CD4-positive, alpha-beta T cell treated with Interleukin-15 for 4 hours (primary cell): ENCODE measurements around the gene MYH15.
A peak's percentile ranks its signal among the peaks of the same experiment; 100 is the strongest.

Source experiments
- DNase-seq: peaks from one replicate; pipeline ENCODE4 v3.0.0-alpha.2; 2020; ENCODE audit warnings: low spot score

MYH15 gene

GRCh38 chr3:108415661-108416060, 94.7 kb downstream of the MYH15 start:
- no peak for DNase-seq

GRCh38 chr3:108414007-108414406, 96.4 kb downstream of the MYH15 start:
- no peak for DNase-seq

GRCh38 chr3:108412121-108412750, 98.2 kb downstream of the MYH15 start:
- no peak for DNase-seq

- no peak for DNase-seq
These were observed 99.8 kb downstream of the MYH15 start for GRCh38 chr3:108410531-108410984.

GRCh38 chr3:108409800-108410178, 100.6 kb downstream of the MYH15 start:
- no peak for DNase-seq

- no peak for DNase-seq
These were observed 101.3 kb downstream of the MYH15 start for GRCh38 chr3:108408883-108409799.

GRCh38 chr3:108407886-108408285, 102.5 kb downstream of the MYH15 start:
- no peak for DNase-seq

GRCh38 chr3:108406661-108407206, 103.7 kb downstream of the MYH15 start:
- DNase-seq: peak; percentile 61

- DNase-seq: no peak
These were observed 104.2 kb downstream of the MYH15 start for GRCh38 chr3:108406063-108406660.

- no peak for DNase-seq
These were observed 106.0 kb downstream of the MYH15 start for GRCh38 chr3:108404368-108404767.

- no peak for DNase-seq
These were observed 106.6 kb downstream of the MYH15 start for GRCh38 chr3:108403686-108404345.

- no peak for DNase-seq
These were observed 107.2 kb downstream of the MYH15 start for GRCh38 chr3:108403198-108403597.

GRCh38 chr3:108401836-108402235, 108.6 kb downstream of the MYH15 start:
- DNase-seq: no peak

GRCh38 chr3:108398510-108398909, 111.9 kb downstream of the MYH15 start:
- no peak for DNase-seq

GRCh38 chr3:108396336-108396735, 114.1 kb downstream of the MYH15 start:
- no peak for DNase-seq

GRCh38 chr3:108394563-108394962, 115.8 kb downstream of the MYH15 start:
- DNase-seq: no peak

- no peak for DNase-seq
These were observed 116.4 kb downstream of the MYH15 start for GRCh38 chr3:108394016-108394415.

GRCh38 chr3:108393128-108393900, 117.1 kb downstream of the MYH15 start:
- no peak for DNase-seq

GRCh38 chr3:108391917-108392593, 118.3 kb downstream of the MYH15 start:
- DNase-seq: no peak

GRCh38 chr3:108389372-108389771, 121.0 kb downstream of the MYH15 start:
- DNase-seq: no peak
